ENCODE results near the gene JAM3. TPM values are rescaled to one million over a fixed set of nuclear protein-coding genes. Genes with fewer than 3 reads are reported as not detected.

Gene JAM3
- total RNA-seq, 3 donors from 2014 or later = 25.0 to 34.5 (median 33.8) TPM

GRCh38 chr11:134155946-134156865 is 87.3 kb downstream of the JAM3 start:
- H3K27ac ChIP-seq = no peak overlapping the region
- intact Hi-C loops (cut with DNase I; ENCODE audit: low total_unique reads) = loop anchor here (2.0 kb wide), 1 partner anchor 47 kb away; no protein-coding TSS in a partner anchor
- no peak overlapping the region for H3K4me3 ChIP-seq
- H3K4me1 ChIP-seq = no peaks in the 10 kb centered on the region
- H3K36me3 ChIP-seq = no peaks in the 10 kb centered on the region
- no peaks in the 10 kb centered on the region for H3K9me3 ChIP-seq
- TF ChIP-seq POLR2AphosphoS5 (IDR thresholded peaks at IDR 0.05) (no peak), POLR2A (IDR thresholded peaks at IDR 0.05) (no peak), CTCF (IDR thresholded peaks at IDR 0.05) (no peak)
- DNase-seq (ENCODE audit: low spot score in 2 of 2) = no peak
- H3K27me3 ChIP-seq = no peaks in the 10 kb centered on the region

GRCh38 chr11:134157451-134157850 is 88.6 kb downstream of the JAM3 start:
- no peaks in the 10 kb centered on the region for H3K36me3 ChIP-seq
- intact Hi-C loops (cut with DNase I; ENCODE audit: low total_unique reads) = loop anchor here (2.0 kb wide), 1 partner anchor 45 kb away; no protein-coding TSS in a partner anchor
- no peaks in the 10 kb centered on the region for H3K9me3 ChIP-seq
- DNase-seq (ENCODE audit: low spot score in 2 of 2) = no peak
- H3K4me1 ChIP-seq = no peaks in the 10 kb centered on the region
- no peak for TF ChIP-seq POLR2A (IDR thresholded peaks at IDR 0.05)
- no peak for TF ChIP-seq POLR2AphosphoS5 (IDR thresholded peaks at IDR 0.05)
- TF ChIP-seq CTCF (IDR thresholded peaks at IDR 0.05) = no peak
- no peak overlapping the region for H3K27ac ChIP-seq
- H3K27me3 ChIP-seq = no peaks in the 10 kb centered on the region
- H3K4me3 ChIP-seq = no peak overlapping the region

GRCh38 chr11:134158023-134158422 is 89.2 kb downstream of the JAM3 start:
- Histone ChIP-seq H3K27ac (no peak overlapping the region), H3K36me3 (no peaks in the 10 kb centered on the region), H3K27me3 (no peaks in the 10 kb centered on the region), H3K9me3 (no peaks in the 10 kb centered on the region), H3K4me3 (no peak overlapping the region), H3K4me1 (no peaks in the 10 kb centered on the region)
- DNase-seq (ENCODE audit: low spot score in 2 of 2) = no peak
- intact Hi-C loops (cut with DNase I; ENCODE audit: low total_unique reads) = no loop called here
- TF ChIP-seq POLR2AphosphoS5 (IDR thresholded peaks at IDR 0.05) (no peak), POLR2A (IDR thresholded peaks at IDR 0.05) (no peak), CTCF (IDR thresholded peaks at IDR 0.05) (no peak)

GRCh38 chr11:134159652-134160051 is 90.8 kb downstream of the JAM3 start:
- intact Hi-C loops (cut with DNase I; ENCODE audit: low total_unique reads) = no loop called here
- Histone ChIP-seq H3K36me3 (no peaks in the 10 kb centered on the region), H3K4me3 (no peak overlapping the region), H3K9me3 (no peaks in the 10 kb centered on the region), H3K27me3 (no peaks in the 10 kb centered on the region), H3K27ac (no peak overlapping the region), H3K4me1 (no peaks in the 10 kb centered on the region)
- no peak for DNase-seq (ENCODE audit: low spot score in 2 of 2)
- no peak for TF ChIP-seq POLR2AphosphoS5 (IDR thresholded peaks at IDR 0.05)
- no peak for TF ChIP-seq CTCF (IDR thresholded peaks at IDR 0.05)
- TF ChIP-seq POLR2A (IDR thresholded peaks at IDR 0.05) = no peak

Measured in breast epithelium (tissue), 4 donors.